Parietal lobe (tissue), 1 donor: Measurements from ENCODE around the gene IRF6. TPM values are rescaled to one million over a fixed set of nuclear protein-coding genes. Genes with fewer than 3 reads are reported as not detected.

ENCODE experiments used
- total RNA-seq: library from RNA; depleted of rRNA; stranded (reverse); fragments of >200 nt; gene quantifications from one replicate; pipeline ENCODE4 v1.2.3, GENCODE V29; 2014

The IRF6 gene
- total RNA-seq = not detected

DNA sequence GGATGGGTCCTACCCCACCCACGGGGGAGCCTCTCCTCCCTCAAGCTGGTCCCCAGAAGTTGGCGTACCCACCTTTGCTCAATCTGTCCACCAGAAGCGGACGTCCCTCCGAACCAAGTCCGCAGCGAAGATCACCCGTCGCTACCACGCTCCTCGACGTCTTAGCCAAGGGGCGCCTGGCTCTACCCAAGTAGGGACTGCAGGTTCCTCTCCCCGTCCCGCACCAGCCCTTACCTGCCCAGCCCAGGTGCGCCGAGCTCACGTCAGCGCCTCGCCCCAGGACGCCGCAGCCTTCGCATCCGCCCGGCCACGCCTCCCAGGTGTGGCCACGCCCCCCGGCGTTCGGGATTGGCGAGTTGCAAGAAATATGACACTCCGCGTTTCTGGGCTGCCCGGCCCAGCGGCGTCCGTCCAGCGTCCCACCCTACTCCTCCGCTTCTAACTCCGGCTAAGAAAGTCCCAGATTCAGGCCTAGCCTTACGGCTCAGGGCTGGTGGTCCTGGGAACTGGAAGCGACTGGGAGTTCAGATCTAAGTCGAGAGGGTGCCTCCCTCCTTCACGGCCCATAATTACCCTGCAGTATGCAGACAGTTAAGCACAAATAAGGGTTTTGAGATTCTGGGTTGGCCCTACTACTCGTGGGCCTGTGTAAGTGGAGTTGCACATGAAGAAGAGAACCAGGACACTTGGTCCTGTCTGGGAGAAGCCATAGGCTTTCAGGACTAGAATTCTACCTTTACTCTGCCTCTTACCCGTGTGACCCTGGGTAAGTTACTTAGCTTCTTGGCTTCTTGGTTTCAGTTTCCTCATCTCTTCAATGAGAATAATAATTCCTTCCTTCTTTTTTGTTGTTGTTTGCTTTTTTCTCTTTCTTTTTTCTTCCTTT, at the start of gene IRF6:
IRF6 (minus strand) TSS at position 268 of the 886 bp plus-strand sequence. CDS start 4,729 bp downstream, outside the sequence.

DNA sequence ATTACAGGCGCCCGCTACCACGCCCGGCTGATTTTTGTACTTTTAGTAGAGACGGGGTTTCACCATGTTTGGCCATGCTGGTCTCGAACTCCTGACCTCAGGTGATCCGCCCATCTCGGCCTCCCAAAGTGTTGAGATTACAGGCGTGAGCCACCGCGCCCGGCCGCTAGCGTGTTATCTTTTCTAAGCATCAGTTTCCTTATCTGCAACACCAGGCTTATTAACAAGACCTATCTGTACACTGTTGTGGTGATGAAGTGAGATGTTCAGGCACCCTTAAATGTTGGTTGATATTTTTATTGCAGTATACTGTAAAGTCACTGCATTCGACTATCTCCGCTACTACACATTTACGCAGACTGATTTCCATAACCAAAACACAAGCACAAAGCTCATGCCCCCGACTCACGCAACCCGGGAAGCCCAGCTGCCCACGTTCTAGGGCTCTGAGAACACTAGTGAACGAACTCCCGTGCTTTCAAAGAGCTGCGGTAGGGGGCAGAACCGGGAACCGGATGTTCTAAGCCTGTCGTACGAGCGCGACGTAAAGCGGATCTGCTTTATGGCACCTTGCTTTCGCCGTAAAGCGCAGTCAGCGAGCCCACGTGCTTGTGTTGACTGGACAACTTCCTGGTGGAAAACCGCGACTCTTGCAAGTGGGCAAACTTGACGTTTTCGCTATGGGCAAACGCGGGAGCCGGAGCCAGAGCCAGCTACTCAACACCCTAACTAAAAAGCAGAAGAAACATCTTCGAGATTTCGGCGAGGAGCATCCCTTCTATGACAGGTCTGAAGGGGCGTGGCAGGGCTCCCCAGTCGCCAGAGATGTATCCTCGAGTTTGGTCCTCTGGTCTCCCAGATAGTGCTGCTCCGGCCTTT, 21.7 kb upstream of the IRF6 start, which contains the start of gene UTP25:
UTP25 (plus strand) TSS at position 589 of the 879 bp plus-strand sequence; CDS start at position 681, 92 bp downstream.

DNA sequence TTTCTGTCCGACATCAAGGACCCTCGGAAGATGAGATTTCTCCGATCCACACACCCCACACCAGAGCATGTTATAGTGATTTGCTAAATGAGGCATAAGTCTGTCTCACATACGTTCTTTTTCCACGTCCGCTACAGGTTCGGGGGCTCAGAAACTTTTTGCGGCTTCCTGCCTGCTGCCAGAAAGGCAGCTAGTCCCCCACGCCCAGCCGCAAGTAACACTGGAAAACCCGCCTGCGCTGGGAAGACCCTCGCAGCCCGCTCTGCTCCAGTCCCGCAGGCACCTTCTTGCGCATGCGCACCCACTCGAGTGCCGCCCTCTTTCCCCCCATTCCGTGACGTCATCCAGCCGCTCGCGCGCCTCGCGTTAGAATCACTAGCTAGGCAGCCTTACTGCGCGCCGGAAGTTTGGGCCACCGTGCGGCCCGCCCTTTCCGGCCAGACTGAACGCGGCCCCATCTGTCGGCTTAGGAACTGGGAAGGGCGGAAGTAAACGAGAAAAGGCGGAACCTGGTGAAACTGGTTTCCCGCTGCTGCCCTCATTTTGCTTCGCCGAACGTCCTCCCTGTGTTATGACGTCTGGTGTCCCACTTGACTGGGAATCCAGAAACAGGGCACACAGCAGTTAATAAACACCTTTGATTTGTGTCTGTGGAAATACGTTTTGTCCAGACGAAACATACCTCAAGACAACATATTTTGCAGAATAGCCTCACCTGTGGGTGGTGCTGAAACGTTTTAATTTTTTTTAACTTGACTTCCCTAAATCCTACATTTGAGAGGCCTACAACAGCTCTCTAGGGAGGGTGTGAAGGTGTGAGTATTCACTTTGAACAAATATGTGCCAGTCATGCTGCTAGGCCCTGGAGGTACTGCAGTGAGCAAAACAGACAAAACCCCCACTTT, 21.4 kb downstream of the IRF6 start, which contains the start of gene C1orf74:
C1orf74 (minus strand) TSS at position 295 of the 905 bp plus-strand sequence. CDS start 925 bp downstream, outside the sequence.

DNA sequence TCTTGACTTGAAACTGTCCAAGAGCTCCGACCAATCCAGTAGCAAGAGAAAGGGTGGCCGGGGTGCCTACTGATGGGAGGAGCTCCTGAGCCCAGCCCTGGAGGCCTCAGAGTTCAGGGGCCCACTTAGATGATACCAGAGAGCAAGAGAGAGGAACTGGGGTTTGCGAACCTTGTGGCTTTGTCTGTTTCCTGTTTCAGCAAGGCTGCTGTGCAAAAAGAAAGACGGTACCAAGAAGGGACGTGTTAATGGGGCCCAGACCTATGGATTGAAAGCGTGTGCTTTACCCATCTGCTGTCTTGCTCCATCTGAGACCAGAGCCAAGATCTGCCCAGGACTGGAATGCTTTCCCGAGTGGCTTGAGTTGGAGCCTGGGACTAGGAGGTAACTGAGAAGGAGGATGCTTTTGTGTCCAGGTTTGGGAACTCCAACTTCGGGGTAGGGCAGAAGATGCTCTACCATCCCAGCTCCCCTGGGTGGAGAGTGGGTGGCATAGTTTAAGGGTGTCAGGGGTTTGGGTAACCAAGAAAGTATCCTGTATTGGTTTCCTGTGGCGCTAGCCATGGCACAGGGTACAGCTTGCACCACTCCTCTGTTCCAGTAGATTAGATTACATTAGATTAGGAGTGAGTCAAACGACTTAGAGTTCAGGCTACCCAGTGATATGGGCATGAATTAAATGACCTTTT, 49.9 kb downstream of the IRF6 start, which contains the start of gene TRAF3IP3:
TRAF3IP3 (plus strand) TSS at position 128 of the 689 bp plus-strand sequence. CDS start 3,987 bp downstream, outside the sequence.

Other genes with a start within 250 kb of the IRF6 start
- gene CAMK1G, start 222.4 kb downstream of the IRF6 start, total RNA-seq = 2.8 TPM
- 1.3 TPM for gene LAMB3, start 153.7 kb downstream of the IRF6 start, total RNA-seq
- 2.2 TPM for gene G0S2, start 130.7 kb downstream of the IRF6 start, total RNA-seq
- gene HSD11B1, start 101.3 kb downstream of the IRF6 start, total RNA-seq = not detected
- not detected for gene TRAF3IP3, start 50.1 kb downstream of the IRF6 start, total RNA-seq
- 2.2 TPM for gene C1orf74, start 21.6 kb downstream of the IRF6 start, total RNA-seq
- 21.9 TPM for gene UTP25, start 21.8 kb upstream of the IRF6 start, total RNA-seq
- 75.1 TPM for gene SYT14, start 132.1 kb upstream of the IRF6 start, total RNA-seq